NCI-H345 treated with DMSO at 0.1 percent for 48 hours (cell line): ENCODE measurements around the gene FGF22.

Source experiments
- DNase-seq: peaks from one replicate; lab custom pipeline; 2025; ENCODE audit not compliant: unreplicated experiment; lab: John Stamatoyannopoulos, UW

FGF22 gene

DNA sequence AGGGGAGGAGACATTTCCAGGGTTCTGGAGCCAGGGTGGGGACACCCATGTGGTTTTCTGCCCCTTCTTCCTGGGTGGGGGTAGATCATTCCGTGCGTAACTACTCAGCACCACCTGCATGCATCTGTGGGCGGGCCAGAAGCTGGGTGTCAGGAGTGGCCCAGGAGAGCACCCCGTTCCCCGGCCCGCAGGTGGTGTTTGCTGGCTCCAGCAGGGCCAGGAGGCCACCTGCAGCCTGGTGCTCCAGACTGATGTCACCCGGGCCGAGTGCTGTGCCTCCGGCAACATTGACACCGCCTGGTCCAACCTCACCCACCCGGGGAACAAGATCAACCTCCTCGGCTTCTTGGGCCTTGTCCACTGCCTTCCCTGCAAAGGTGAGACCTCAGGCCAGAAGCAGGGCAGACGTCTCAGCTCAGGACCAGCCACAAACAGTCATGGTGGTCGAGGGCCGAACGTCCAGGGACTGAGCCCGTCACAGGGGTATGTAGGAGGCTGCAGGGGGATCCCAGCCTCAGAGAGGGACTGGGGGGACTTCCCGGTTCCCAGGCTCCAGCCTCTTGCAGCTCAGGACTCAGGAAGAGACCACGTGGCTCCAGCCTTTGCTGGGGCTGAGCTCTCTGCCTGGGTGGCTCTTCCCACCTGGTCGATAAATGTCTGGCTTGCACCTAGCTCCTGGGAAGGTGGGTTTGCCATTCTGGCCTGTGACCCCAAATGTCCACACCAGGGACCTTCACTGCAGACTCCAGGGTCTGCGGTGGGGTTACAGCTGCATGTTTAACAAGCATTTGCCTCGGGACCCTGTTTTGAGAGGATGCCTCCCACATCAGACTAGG lies 38.1 kb downstream of the FGF22 start:
- DNase-seq = no peak

- DNase-seq = no peak
Measured at GRCh38 chr19:678791-679388, 39.2 kb downstream of the FGF22 start.

DNA sequence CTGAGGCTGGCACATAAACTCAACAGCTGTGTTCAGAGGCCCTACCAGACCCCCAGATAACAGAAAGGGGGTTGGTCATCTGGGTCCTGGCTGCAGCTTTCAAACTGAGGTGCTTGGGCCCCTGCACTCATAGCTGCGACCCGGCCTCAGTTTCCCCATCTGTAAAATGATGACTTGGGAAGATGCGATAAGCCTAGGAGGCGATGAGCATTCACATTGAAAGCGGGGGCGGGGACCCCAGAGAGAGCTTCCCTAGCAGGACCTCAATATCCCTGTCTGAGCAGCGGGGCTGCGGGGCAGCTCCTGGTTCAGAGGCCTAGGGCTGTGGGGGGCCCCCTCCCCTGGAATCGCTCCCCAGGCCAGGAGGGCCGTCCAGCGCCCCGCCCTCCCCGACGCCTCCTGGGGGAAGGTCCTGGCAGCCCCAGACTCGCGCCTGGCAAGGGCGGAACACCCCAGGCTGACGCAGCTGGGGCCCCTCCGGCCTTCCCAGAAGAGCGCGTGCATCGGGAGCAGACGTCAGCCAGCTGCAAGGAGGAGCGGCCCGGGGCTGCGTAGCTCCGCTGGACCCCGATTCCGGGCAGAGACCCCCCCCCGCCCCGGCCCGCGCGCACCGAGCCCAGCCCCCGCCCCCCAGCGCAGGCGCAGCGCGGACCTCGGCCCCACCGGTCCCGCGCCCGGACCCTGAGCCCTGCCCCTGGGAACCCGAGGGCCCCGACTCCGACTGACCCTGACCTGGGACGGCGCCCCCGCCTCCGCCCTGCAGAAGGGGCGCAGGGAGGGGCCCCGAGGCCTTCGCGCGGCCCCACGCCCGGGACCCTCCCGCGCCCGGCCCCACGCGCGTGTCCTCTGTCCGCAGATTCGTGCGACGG lies 40.0 kb downstream of the FGF22 start:
- DNase-seq = no peak

GRCh38 chr19:680287-681028 lies 40.8 kb downstream of the FGF22 start:
- peak; percentile 86 for DNase-seq

GRCh38 chr19:681029-682019 lies 41.6 kb downstream of the FGF22 start:
- DNase-seq = no peak

DNA sequence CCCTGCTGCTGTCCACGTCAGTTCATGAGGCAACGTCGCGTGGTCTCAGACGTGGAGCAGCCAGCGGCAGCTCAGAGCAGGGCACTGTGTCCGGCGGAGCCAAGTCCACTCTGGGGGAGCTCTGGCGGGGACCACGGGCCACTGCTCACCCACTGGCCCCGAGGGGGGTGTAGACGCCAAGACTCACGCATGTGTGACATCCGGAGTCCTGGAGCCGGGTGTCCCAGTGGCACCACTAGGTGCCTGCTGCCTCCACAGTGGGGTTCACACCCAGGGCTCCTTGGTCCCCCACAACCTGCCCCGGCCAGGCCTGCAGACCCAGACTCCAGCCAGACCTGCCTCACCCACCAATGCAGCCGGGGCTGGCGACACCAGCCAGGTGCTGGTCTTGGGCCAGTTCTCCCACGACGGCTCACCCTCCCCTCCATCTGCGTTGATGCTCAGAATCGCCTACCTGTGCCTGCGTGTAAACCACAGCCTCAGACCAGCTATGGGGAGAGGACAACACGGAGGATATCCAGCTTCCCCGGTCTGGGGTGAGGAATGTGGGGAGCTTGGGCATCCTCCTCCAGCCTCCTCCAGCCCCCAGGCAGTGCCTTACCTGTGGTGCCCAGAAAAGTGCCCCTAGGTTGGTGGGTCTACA lies 43.1 kb downstream of the FGF22 start:
- no peak for DNase-seq

GRCh38 chr19:685454-685931 lies 45.8 kb downstream of the FGF22 start:
- no peak for DNase-seq

- no peak for DNase-seq
Measured at GRCh38 chr19:686589-687297, 47.1 kb downstream of the FGF22 start.

DNA sequence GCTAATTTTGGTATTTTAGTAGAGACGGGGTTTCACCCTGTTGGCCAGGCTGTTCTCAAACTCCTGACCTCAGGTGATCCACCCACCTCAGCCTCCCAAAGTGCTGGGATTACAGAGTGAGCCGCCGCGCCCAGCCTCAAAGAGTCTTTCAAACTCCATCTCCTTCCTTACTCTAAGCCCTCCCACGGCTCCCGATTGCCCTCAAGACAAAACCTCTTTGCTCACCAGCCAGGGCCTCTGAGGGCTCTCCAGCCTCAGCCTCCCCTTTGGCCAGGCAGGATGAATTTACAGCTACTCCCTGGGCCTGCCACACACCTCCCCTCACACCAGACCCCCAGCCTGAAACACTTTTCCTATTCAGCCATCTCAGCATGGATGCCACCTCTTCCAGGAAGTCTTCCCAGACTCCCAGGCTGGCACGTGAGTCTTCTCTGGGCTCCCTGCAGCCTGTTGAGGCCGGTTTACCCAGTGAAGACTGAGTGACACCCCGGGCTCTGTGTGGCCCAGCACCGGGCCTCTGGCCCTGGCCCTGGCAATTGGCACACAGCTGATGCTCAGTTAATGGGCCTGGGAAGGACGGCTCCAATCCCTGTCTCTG lies 48.0 kb downstream of the FGF22 start:
- DNase-seq = no peak

GRCh38 chr19:688214-688613 lies 48.5 kb downstream of the FGF22 start:
- no peak for DNase-seq

DNA sequence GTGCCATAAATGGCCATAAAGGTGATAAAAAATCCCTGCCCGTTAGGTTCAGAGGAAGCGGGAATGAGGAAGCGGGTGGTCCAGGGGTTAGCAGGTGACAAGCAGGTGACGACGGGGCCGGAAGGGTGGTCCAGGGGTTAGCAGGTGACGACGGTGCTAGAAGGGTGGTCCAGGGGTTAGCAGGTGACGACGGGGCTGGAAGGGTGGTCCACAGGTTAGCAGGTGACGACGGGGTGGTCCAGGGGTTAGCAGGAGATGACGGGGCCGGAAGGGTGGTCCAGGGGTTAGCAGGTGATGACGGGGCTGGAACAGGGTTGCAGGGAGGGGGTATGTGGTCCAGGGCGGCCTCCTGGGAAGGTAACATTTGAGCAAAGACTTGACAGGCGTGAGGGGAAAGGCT lies 49.3 kb downstream of the FGF22 start:
- no peak for DNase-seq

DNA sequence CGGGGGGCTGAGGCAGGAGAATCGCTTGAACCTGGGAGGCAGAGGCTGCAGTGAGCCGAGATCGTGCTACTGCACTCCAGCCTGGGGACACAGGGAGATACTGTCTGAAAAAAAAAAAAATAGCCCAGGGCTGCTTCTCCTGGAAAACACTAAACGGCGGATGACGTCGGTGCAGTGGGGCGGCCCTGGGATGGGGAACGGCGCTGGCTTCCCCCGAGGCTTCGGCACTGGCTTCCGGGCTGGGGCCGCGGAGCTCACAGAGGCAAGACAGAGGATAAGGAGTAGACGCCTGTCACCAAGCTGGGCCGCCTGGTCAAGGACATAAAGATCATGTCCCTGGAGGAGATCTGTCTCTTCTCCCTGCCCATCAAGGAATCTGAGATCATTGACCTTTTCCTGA lies 50.5 kb downstream of the FGF22 start:
- no peak for DNase-seq
